Heart left ventricle (tissue), 16 donors: ENCODE data around the gene SAMD10. TPM values are rescaled to one million over a fixed set of nuclear protein-coding genes. Genes with fewer than 3 reads are reported as not detected.
"Not testable (repeated sequence)": the region's sequence is repeated elsewhere in the genome, so short reads cannot be mapped to it uniquely, and the experiment has no call there.

Source experiments
- ATAC-seq, 4 donors: fragments of 200-7000 bp; cut with Tn5 transposase; one replicate each; pipeline ENCODE4 v1.9.1; 2020 to 2022; ENCODE audit warnings: moderate library complexity in 4 of 4, mild to moderate bottlenecking in 3 of 4, moderate number of reproducible peaks in 1 of 4
- DNase-seq, 5 donors: peaks; one replicate each; pipeline ENCODE4 v3.0.0-alpha.2; 2020
- H3K27ac ChIP-seq, 12 donors: fragments of 200-600 bp; sonication (generic) in 4 of 12; one replicate each; pipeline versions ENCODE4 v1.5.0 to v1.8.0; 2016 to 2022; ENCODE audit warnings: mild to moderate bottlenecking in 2 of 12
- H3K27me3 ChIP-seq, 9 donors: fragments of 200-600 bp; sonication (generic) in 2 of 9; one replicate each; pipeline versions ENCODE4 v1.5.1 to v1.8.0; 2016 to 2022; ENCODE audit warnings: mild to moderate bottlenecking in 3 of 9
- H3K36me3 ChIP-seq, 9 donors: fragments of 200-600 bp; sonication (generic) in 2 of 9; one replicate each; pipeline versions ENCODE4 v1.5.0 to v1.8.0; 2018 to 2022; ENCODE audit warnings: mild to moderate bottlenecking in 2 of 9
- H3K4me1 ChIP-seq, 12 donors: fragments of 200-600 bp; sonication (generic) in 4 of 12; one replicate each; pipeline versions ENCODE4 v1.5.0 to v1.8.0; 2016 to 2022; ENCODE audit warnings: mild to moderate bottlenecking in 3 of 12
- H3K4me3 ChIP-seq, 12 donors: fragments of 200-600 bp; sonication (generic) in 4 of 12; one replicate each; pipeline versions ENCODE4 v1.5.0 to v1.8.0; 2017 to 2022; ENCODE audit warnings: mild to moderate bottlenecking in 9 of 12, moderate library complexity in 4 of 12
- H3K9me3 ChIP-seq, 12 donors: fragments of 200-600 bp; sonication (generic) in 4 of 12; one replicate each; pipeline versions ENCODE4 v1.5.0 to v1.8.0; 2016 to 2022; ENCODE audit warnings: mild to moderate bottlenecking in 1 of 12
- CTCF ChIP-seq, 12 donors: fragments of 200-600 bp; sonication (generic) in 4 of 12; IDR thresholded peaks; one replicate each; pipeline versions ENCODE4 v1.5.0 to v1.8.0; 2018 to 2022; ENCODE audit warnings: antibody characterized with exemption in 12 of 12, mild to moderate bottlenecking in 5 of 12
- POLR2A ChIP-seq, 2 donors: fragments of 450-650 bp; IDR thresholded peaks; one replicate each; pipeline ENCODE4 v1.6.1; 2017; ENCODE audit warnings: antibody characterized with exemption in 2 of 2, mild to moderate bottlenecking in 2 of 2, moderate library complexity in 2 of 2
- WGBS, 4 donors: extraction: QIAGEN DNeasy Blood & Tissue Kit in 2 of 4; methylation state at CpG; one replicate each; pipeline versions ENCODE4 v1.1.5 to v1.1.7; 2013 to 2018; 5-methylcytosine and 5-hydroxymethylcytosine counted together
- intact Hi-C, 10 donors: fragments of 100-400 bp; cut with DNase I; formaldehyde crosslinking; loops; one replicate each; pipeline versions ENCODE4 v1.11.1 to v1.14.2; 2022
- polyA plus RNA-seq, 2 donors: library from polyadenylated mRNA; stranded (reverse); fragments of 200-250 nt; gene quantifications; one replicate each; pipeline ENCODE4 v1.2.3, GENCODE V29; 2013
- total RNA-seq, 9 donors: library from RNA; depleted of rRNA in 2 of 9; stranded (reverse); fragments of >200 nt in 2 of 9; fragmentation: NEBNext Ultra II Directional in 3 of 9; extraction: Animal tissue kit (Norgen Biotek cat#: 25700) in 3 of 9; gene quantifications; one replicate each; pipeline versions ENCODE4 v1.1.0 to v1.2.4, GENCODE V29; 2016 to 2023
- donor health status: ischemic (EF 13 %, LVEDD 7.1; RV severe dilation, severe dysfunction).
- donor health status: healthy with polysubstance abuse.
- donor health status: DM: no; HTN: yes; CAD: no.
- donor health status: DM: no; HTN: no; CAD: no.
- donor health status: ischemic (EF 25% LVEDD 6.9; RV normal size, moderate dysfunction).
- donor health status: ischemic (EF 25% LVEDD 5.7; RV mildly dilated, moderate dysfunction).
- donor health status: healthy.
- donor health status: DM: yes; HTN: yes; CAD: no.
- donor health status: ischemic (EF 35%, LVEDD 5.7; RV mildly dilated, moderate dysfunction).
- donor health status: nonischemic (EF 11% LVEDD 7.7; RV severe dilation, severe dysfunction).
- donor health status: DM: yes; HTN: yes; CAD: no.
- donor health status: PGD.
- donor health status: ischemic (EF 29% LVEDD 5.4; RV normal size, mild dysfunction).
- donor health status: nonischemic (EF 23%, LVEDD 6.1; RV moderate dilation, normal function).

Gene SAMD10
- total and polyA plus RNA-seq, 11 donors: 3.1 to 6.3 (median 4.7) TPM

- Histone ChIP-seq H3K36me3 (no peaks in the 10 kb centered on the region), H3K4me3 (peak overlapping the region in 9 of 12 donors; percentile 23 to 46 (median 39)), H3K27me3 (no peaks in the 10 kb centered on the region), H3K4me1 (peaks cover 0 to 43% (median 26%) of the 10 kb centered on the region in 12 donors), H3K27ac (peak overlapping the region in 9 of 12 donors; percentile 1 to 72 (median 36)), H3K9me3 (no peaks in the 10 kb centered on the region)
- TF ChIP-seq CTCF (IDR thresholded peaks at IDR 0.05) (peak; percentile 98 to 100 (median 99)), POLR2A (IDR thresholded peaks at IDR 0.05) (no peak)
- intact Hi-C loops: loop anchor here (1.0 to 10.0 kb wide), 16 partner anchors 59 to 477 kb away; partner anchors contain the start of genes PTK6 (in 6 of the 10), DNAJC5 (in 2 of the 10), EEF1A2 (in 1 of the 10) and TNFRSF6B (in 1 of the 10)
- DNase-seq: peak; percentile 90 to 94 (median 90)
- 11 to 13% (median 12%) methylated on average over 29 to 37 of the region's 37 CpGs for WGBS, 4 donors
- ATAC-seq: peak; percentile 72 to 87 (median 82)
Observed at GRCh38 chr20:63973636-63974401, 5.6 kb downstream of the SAMD10 start.

- ATAC-seq (no peak), DNase-seq (peak in 1 of 5 donors; percentile 33)
- intact Hi-C loops: loop anchor here (1.0 to 10.0 kb wide), 12 partner anchors 58 to 476 kb away; partner anchors contain the start of genes PTK6 (in 3 of the 10), DNAJC5 (in 2 of the 10), EEF1A2 (in 1 of the 10) and TNFRSF6B (in 1 of the 10)
- Histone ChIP-seq H3K9me3 (no peaks in the 10 kb centered on the region), H3K27ac (peak overlapping the region in 8 of 12 donors; percentile 1 to 72 (median 34)), H3K4me1 (peaks cover 0 to 41% (median 28%) of the 10 kb centered on the region in 12 donors), H3K36me3 (no peaks in the 10 kb centered on the region), H3K4me3 (no peak overlapping the region), H3K27me3 (no peaks in the 10 kb centered on the region)
- no peak for TF ChIP-seq POLR2A (IDR thresholded peaks at IDR 0.05)
- no peak for TF ChIP-seq CTCF (IDR thresholded peaks at IDR 0.05)
- WGBS, 4 donors: 91 to 100% (median 91%) methylated on average over 3 of the region's 3 CpGs
Observed at GRCh38 chr20:63973160-63973479, 6.3 kb downstream of the SAMD10 start.

GRCh38 chr20:63972312-63973159, 6.9 kb downstream of the SAMD10 start:
- Histone ChIP-seq H3K27ac (peak overlapping the region in 8 of 12 donors; percentile 2 to 67 (median 44)), H3K36me3 (peaks cover 0 to under 1% (median 0%) of the 10 kb centered on the region in 9 donors), H3K4me1 (peaks cover 0 to 40% (median 30%) of the 10 kb centered on the region in 12 donors), H3K4me3 (no peak overlapping the region), H3K27me3 (no peaks in the 10 kb centered on the region), H3K9me3 (no peaks in the 10 kb centered on the region)
- DNase-seq (peak in 4 of 5 donors; percentile 35 to 66 (median 54)), ATAC-seq (peak in 2 of 4 donors; percentile 6 to 76)
- TF ChIP-seq POLR2A (IDR thresholded peaks at IDR 0.05) (no peak), CTCF (IDR thresholded peaks at IDR 0.05) (no peak)
- intact Hi-C loops: loop anchor here (1.0 to 10.0 kb wide), 12 partner anchors 58 to 475 kb away; partner anchors contain the start of genes PTK6 (in 3 of the 10), DNAJC5 (in 2 of the 10), EEF1A2 (in 1 of the 10) and TNFRSF6B (in 1 of the 10)
- 58 to 71% (median 61%) methylated on average over 10 to 18 of the region's 18 CpGs for WGBS, 4 donors

- DNase-seq, H3K36me3 ChIP-seq, H3K4me3 ChIP-seq, ATAC-seq, H3K27me3 ChIP-seq, H3K9me3 ChIP-seq: not testable (repeated sequence)
- Histone ChIP-seq H3K4me1 (peaks cover 0 to 40% (median 30%) of the 10 kb centered on the region in 12 donors), H3K27ac (peak overlapping the region in 9 of 12 donors; percentile 2 to 67 (median 39))
- intact Hi-C loops: loop anchor here (2.0 to 10.0 kb wide), 11 partner anchors 57 to 475 kb away; partner anchors contain the start of genes PTK6 (in 3 of the 10), DNAJC5 (in 2 of the 10), EEF1A2 (in 1 of the 10) and TNFRSF6B (in 1 of the 10)
- WGBS, 4 donors: 58 to 83% (median 71%) methylated on average over 10 of the region's 10 CpGs
Observed at GRCh38 chr20:63971960-63972311, 7.5 kb downstream of the SAMD10 start.
